Esophagus muscularis mucosa (tissue), 4 donors: ENCODE results near the gene L3MBTL2. TPM values are rescaled to one million over a fixed set of nuclear protein-coding genes. Genes with fewer than 3 reads are reported as not detected.
"Not testable (repeated sequence)": the region's sequence is repeated elsewhere in the genome, so short reads cannot be mapped to it uniquely, and the experiment has no call there.

ENCODE experiments used
- DNase-seq: peaks from one replicate; pipeline ENCODE4 v3.0.0-alpha.2; 2017; ENCODE audit errors: extremely low spot score
- H3K27ac ChIP-seq, 4 donors: fragments of 200-600 bp; sonication (generic); replicated peaks in 1 of 4; 1 replicate in 3 of 4; 2 replicates in 1 of 4; pipeline ENCODE4 v1.5.1; 2016 to 2019; ENCODE audit warnings: mild to moderate bottlenecking in 1 of 4
- H3K27me3 ChIP-seq, 4 donors: fragments of 200-600 bp; sonication (generic); one replicate each; pipeline versions ENCODE4 v1.5.1 to v1.6.0; 2016 to 2019
- H3K36me3 ChIP-seq, 4 donors: fragments of 200-600 bp; sonication (generic); one replicate each; pipeline ENCODE4 v1.5.1; 2016 to 2019
- H3K4me1 ChIP-seq, 4 donors: fragments of 200-600 bp; sonication (generic); one replicate each; pipeline ENCODE4 v1.5.1; 2016 to 2019
- H3K4me3 ChIP-seq, 4 donors: fragments of 200-600 bp; sonication (generic); 1 replicate in 2 of 4; 2 replicates in 2 of 4; pipeline ENCODE4 v1.5.1; 2016 to 2019; ENCODE audit warnings: mild to moderate bottlenecking in 4 of 4, moderate library complexity in 1 of 4
- H3K9me3 ChIP-seq, 4 donors: fragments of 200-600 bp; sonication (generic); 1 replicate in 3 of 4; 2 replicates in 1 of 4; pipeline ENCODE4 v1.5.1; 2016 to 2019
- CTCF ChIP-seq, 3 experiments: fragments of 200-600 bp in 2 of 3; fragments of 450-650 bp in 1 of 3; sonication (generic) in 2 of 3; IDR thresholded peaks; one replicate each; pipeline ENCODE4 v1.5.1; 2017 to 2019; ENCODE audit warnings: antibody characterized with exemption in 3 of 3, mild to moderate bottlenecking in 2 of 3, moderate library complexity in 1 of 3
- EP300 ChIP-seq: sonication (generic); formaldehyde crosslinking; IDR thresholded peaks from one replicate; pipeline ENCODE4 v1.6.1; 2017; ENCODE audit warnings: antibody characterized with exemption
- POLR2A ChIP-seq: fragments of 450-650 bp; IDR thresholded peaks from one replicate; pipeline ENCODE4 v1.6.1; 2017; ENCODE audit warnings: antibody characterized with exemption, moderate library complexity, mild to moderate bottlenecking, low read depth
- POLR2AphosphoS5 ChIP-seq, 2 donors: sonication (generic); formaldehyde crosslinking; IDR thresholded peaks; one replicate each; pipeline ENCODE4 v1.6.1; 2017; ENCODE audit warnings: antibody characterized with exemption in 2 of 2
- WGBS: methylation state at CpG from one replicate; pipeline ENCODE4 v1.1.5; 2018; 5-methylcytosine and 5-hydroxymethylcytosine counted together
- intact Hi-C: fragments of 100-400 bp; cut with DNase I; formaldehyde crosslinking; loops from one replicate; pipeline ENCODE4 v1.15.1; 2023
- total RNA-seq, 4 donors: library from RNA; depleted of rRNA; stranded (reverse); fragments of >200 nt; gene quantifications; one replicate each; pipeline versions ENCODE4 v1.1.0 to v1.2.1, GENCODE V29; 2016

The L3MBTL2 gene
- total RNA-seq, 4 donors from 2014 or later: 17.4 to 29.9 (median 22.4) TPM

GRCh38 chr22:41254230-41254629 is 49.1 kb downstream of the L3MBTL2 start:
- Histone ChIP-seq H3K4me3 (no peak overlapping the region), H3K27me3 (no peaks in the 10 kb centered on the region), H3K27ac (no peak overlapping the region), H3K36me3 (peaks cover 73 to 100% (median 94%) of the 10 kb centered on the region in 4 donors), H3K9me3 (no peaks in the 10 kb centered on the region), H3K4me1 (peaks cover 0 to 7% (median 3%) of the 10 kb centered on the region in 4 donors)
- WGBS: 89% methylated on average over 7 of the region's 7 CpGs
- no peak for DNase-seq
- TF ChIP-seq EP300 (no peak), POLR2A (no peak), CTCF (IDR thresholded peaks at IDR 0.05) (no peak), POLR2AphosphoS5 (IDR thresholded peaks at IDR 0.05) (no peak)
- intact Hi-C loops: no loop called here

- TF ChIP-seq POLR2A (no peak), CTCF (IDR thresholded peaks at IDR 0.05) (no peak), EP300 (no peak), POLR2AphosphoS5 (IDR thresholded peaks at IDR 0.05) (no peak)
- WGBS: 78% methylated on average over 15 of the region's 20 CpGs
- no peak overlapping the region for H3K4me3 ChIP-seq
- intact Hi-C loops: no loop called here
- peaks cover 0 to 7% (median 3%) of the 10 kb centered on the region in 4 donors for H3K4me1 ChIP-seq
- no peaks in the 10 kb centered on the region for H3K9me3 ChIP-seq
- DNase-seq: no peak
- H3K27me3 ChIP-seq: no peaks in the 10 kb centered on the region
- peaks cover 65 to 100% (median 87%) of the 10 kb centered on the region in 4 donors for H3K36me3 ChIP-seq
- H3K27ac ChIP-seq: peak overlapping the region in 2 of 4 donors; percentile 3 to 7
These were observed 51.4 kb downstream of the L3MBTL2 start for GRCh38 chr22:41256254-41257253.

- no peak overlapping the region for H3K4me3 ChIP-seq
- TF ChIP-seq POLR2AphosphoS5 (IDR thresholded peaks at IDR 0.05) (no peak), CTCF (IDR thresholded peaks at IDR 0.05) (no peak), POLR2A (no peak), EP300 (no peak)
- DNase-seq: no peak
- peaks cover 56 to 100% (median 85%) of the 10 kb centered on the region in 4 donors for H3K36me3 ChIP-seq
- no peaks in the 10 kb centered on the region for H3K27me3 ChIP-seq
- no peak overlapping the region for H3K27ac ChIP-seq
- no peaks in the 10 kb centered on the region for H3K9me3 ChIP-seq
- 93% methylated on average over 11 of the region's 11 CpGs for WGBS
- peaks cover 0 to 7% (median 4%) of the 10 kb centered on the region in 4 donors for H3K4me1 ChIP-seq
- intact Hi-C loops: no loop called here
These were observed 52.6 kb downstream of the L3MBTL2 start for GRCh38 chr22:41257696-41258095.

- H3K9me3 ChIP-seq, H3K4me1 ChIP-seq, H3K4me3 ChIP-seq, H3K27me3 ChIP-seq, intact Hi-C loops, DNase-seq, H3K27ac ChIP-seq: not testable (repeated sequence)
- WGBS: 98% methylated on average over 4 of the region's 4 CpGs
- H3K36me3 ChIP-seq: peaks cover 49 to 100% (median 86%) of the 10 kb centered on the region in 4 donors
These were observed 54.6 kb downstream of the L3MBTL2 start for GRCh38 chr22:41259756-41260155.

DNA sequence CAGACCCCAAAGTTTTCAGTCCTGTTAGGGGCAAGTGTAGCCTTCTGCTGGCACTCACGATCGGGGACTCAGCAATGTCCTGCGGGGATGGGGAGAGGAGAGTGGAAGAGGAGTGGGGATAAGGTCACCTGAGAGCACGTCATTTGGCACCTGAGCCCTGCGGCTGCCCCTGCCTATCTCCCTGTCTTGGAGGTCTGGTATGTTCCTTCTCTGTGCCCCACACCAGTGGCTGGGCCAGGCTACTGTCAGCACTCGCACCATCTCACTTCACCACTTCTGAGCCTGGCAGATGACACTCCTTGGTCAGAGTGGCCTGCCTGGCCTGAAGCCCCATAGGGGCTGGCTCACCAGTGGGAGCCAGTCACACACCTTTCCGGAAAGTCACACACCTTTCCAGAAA is 55.8 kb downstream of the L3MBTL2 start:
- WGBS: 94% methylated on average over 5 of the region's 7 CpGs
- peaks cover 0 to 7% (median 4%) of the 10 kb centered on the region in 4 donors for H3K4me1 ChIP-seq
- H3K9me3 ChIP-seq: no peaks in the 10 kb centered on the region
- no peaks in the 10 kb centered on the region for H3K27me3 ChIP-seq
- no peak for TF ChIP-seq EP300
- TF ChIP-seq POLR2A: no peak
- no peak for TF ChIP-seq POLR2AphosphoS5 (IDR thresholded peaks at IDR 0.05)
- TF ChIP-seq CTCF (IDR thresholded peaks at IDR 0.05): no peak
- no peak for DNase-seq
- no peak overlapping the region for H3K4me3 ChIP-seq
- intact Hi-C loops: no loop called here
- H3K36me3 ChIP-seq: peaks cover 40 to 100% (median 84%) of the 10 kb centered on the region in 4 donors
- no peak overlapping the region for H3K27ac ChIP-seq
